Mucosa of stomach (tissue), 1 donor: ENCODE data around the gene ECT2.
"Not testable (repeated sequence)": the region's sequence is repeated elsewhere in the genome, so short reads cannot be mapped to it uniquely, and the experiment has no call there.

ENCODE experiments used
- H3K27me3 ChIP-seq: one replicate; pipeline ENCODE4 v1.7.0; 2013; ENCODE audit warnings: mild to moderate bottlenecking, low read length; ENCODE audit not compliant: control insufficient read depth, insufficient read depth
- H3K36me3 ChIP-seq: one replicate; pipeline ENCODE4 v1.7.0; 2013; ENCODE audit warnings: low read length; ENCODE audit not compliant: control insufficient read depth, insufficient read depth
- H3K4me1 ChIP-seq: one replicate; pipeline ENCODE4 v1.7.0; 2013; ENCODE audit warnings: mild to moderate bottlenecking, low read length; ENCODE audit not compliant: control insufficient read depth, insufficient read depth
- H3K4me3 ChIP-seq: one replicate; pipeline ENCODE4 v1.7.0; 2013; ENCODE audit warnings: low read length
- H3K9ac ChIP-seq: one replicate; pipeline ENCODE4 v1.7.0; 2013; ENCODE audit warnings: mild to moderate bottlenecking, low read length, moderate library complexity
- H3K9me3 ChIP-seq: one replicate; pipeline ENCODE4 v1.7.0; 2013; ENCODE audit warnings: mild to moderate bottlenecking, low read length, moderate library complexity; ENCODE audit not compliant: control insufficient read depth
- donor health status: Pancreatic carcinoma.

The ECT2 gene

GRCh38 chr3:172847292-172847691 lies 96.8 kb downstream of the ECT2 start:
- H3K9me3 ChIP-seq, result no peaks in the 10 kb centered on the region
- H3K36me3 ChIP-seq, result no peaks in the 10 kb centered on the region
- no peaks in the 10 kb centered on the region for H3K27me3 ChIP-seq
- no peak overlapping the region for H3K9ac ChIP-seq
- H3K4me3 ChIP-seq, result no peak overlapping the region
- H3K4me1 ChIP-seq, result peaks cover 7% of the 10 kb centered on the region

- Histone ChIP-seq H3K27me3 (no peaks in the 10 kb centered on the region), H3K9ac (no peak overlapping the region)
These were observed 98.4 kb downstream of the ECT2 start for GRCh38 chr3:172848910-172849309.

DNA sequence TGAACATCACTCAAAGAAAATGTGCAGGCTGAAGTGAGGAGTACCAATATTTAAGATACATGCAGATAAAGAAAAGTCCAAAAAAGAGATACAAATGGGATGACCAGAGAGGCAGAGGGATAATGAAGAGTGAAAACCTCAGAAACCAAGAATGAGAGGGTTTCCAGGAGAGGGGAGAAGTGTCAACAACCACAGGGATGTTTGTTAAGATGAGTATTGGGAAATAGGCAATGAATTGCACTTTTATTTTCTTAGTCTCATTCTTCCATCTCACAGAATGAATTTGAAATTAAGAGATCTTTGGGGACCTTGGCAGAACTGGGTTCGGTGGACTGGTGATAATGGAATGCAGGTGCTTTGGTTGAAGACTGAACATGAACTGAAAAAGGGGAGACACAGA lies 102.5 kb downstream of the ECT2 start:
- peaks cover 29% of the 10 kb centered on the region for H3K4me1 ChIP-seq
- H3K4me3 ChIP-seq, result no peak overlapping the region
- H3K36me3 ChIP-seq, result no peaks in the 10 kb centered on the region
- no peak overlapping the region for H3K9ac ChIP-seq
- H3K27me3 ChIP-seq, result no peaks in the 10 kb centered on the region
- no peaks in the 10 kb centered on the region for H3K9me3 ChIP-seq

More at GRCh38 chr3:172848910-172849309, 98.4 kb downstream of the ECT2 start:
- Histone ChIP-seq H3K9me3 (no peaks in the 10 kb centered on the region), H3K4me1 (peaks cover 7% of the 10 kb centered on the region), H3K36me3 (no peaks in the 10 kb centered on the region), H3K4me3 (no peak overlapping the region)

GRCh38 chr3:172853921-172854666 lies 103.6 kb downstream of the ECT2 start:
- Histone ChIP-seq H3K9ac (no peak overlapping the region), H3K27me3 (no peaks in the 10 kb centered on the region), H3K36me3 (no peaks in the 10 kb centered on the region), H3K9me3 (no peaks in the 10 kb centered on the region), H3K4me1 (peaks cover 28% of the 10 kb centered on the region), H3K4me3 (no peak overlapping the region)

GRCh38 chr3:172855037-172855436 lies 104.5 kb downstream of the ECT2 start:
- no peaks in the 10 kb centered on the region for H3K36me3 ChIP-seq
- peaks cover 23% of the 10 kb centered on the region for H3K4me1 ChIP-seq
- no peak overlapping the region for H3K9ac ChIP-seq
- no peaks in the 10 kb centered on the region for H3K9me3 ChIP-seq
- no peak overlapping the region for H3K4me3 ChIP-seq
- H3K27me3 ChIP-seq, result no peaks in the 10 kb centered on the region

DNA sequence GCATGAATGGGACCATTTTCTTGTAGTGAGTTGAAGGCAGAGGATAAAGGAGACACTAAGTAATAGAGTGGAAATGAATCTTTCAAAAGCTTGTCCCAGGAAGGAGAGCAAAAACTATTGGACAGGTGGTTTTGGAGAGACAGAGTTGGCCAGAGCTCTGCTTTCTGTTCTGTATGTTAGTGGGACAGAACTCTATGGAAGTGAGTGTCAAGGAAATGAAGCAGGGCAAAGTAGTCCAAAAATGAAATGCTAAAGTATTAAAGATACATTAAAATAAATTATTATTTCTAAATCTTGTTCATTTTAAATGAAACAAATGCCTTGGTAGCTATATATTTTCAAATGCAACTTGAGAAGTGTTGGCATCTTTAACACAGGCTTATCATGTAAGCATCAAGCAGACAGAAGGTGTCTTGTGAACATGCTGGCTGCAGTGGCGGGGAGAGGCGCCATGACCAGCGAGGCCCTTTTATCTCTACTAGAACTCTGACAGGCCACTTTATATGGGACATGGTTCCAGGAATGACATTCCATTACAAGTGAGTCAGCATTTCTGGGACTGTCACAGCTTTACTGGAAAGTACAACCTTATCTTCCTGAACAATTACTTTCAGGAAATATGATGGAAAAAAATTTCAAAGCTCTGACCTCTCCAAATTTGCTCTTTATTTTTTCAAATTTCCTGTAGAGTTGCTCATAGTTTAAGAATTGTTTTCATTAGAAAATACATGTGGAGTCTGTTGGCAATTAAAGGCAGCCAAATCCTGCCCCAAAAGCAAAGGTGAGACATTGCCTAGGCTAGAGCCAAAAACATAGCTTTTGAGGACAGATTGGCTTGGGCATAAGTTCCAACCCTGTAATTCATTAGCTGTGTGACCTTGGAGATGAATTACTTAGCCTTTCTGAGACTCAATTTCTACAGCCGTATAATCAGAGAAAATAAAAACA lies 106.5 kb downstream of the ECT2 start:
- no peak overlapping the region for H3K9ac ChIP-seq
- H3K27me3 ChIP-seq, result no peaks in the 10 kb centered on the region
- no peaks in the 10 kb centered on the region for H3K36me3 ChIP-seq
- H3K4me3 ChIP-seq, result no peak overlapping the region
- H3K4me1 ChIP-seq, result peaks cover 23% of the 10 kb centered on the region
- no peaks in the 10 kb centered on the region for H3K9me3 ChIP-seq

DNA sequence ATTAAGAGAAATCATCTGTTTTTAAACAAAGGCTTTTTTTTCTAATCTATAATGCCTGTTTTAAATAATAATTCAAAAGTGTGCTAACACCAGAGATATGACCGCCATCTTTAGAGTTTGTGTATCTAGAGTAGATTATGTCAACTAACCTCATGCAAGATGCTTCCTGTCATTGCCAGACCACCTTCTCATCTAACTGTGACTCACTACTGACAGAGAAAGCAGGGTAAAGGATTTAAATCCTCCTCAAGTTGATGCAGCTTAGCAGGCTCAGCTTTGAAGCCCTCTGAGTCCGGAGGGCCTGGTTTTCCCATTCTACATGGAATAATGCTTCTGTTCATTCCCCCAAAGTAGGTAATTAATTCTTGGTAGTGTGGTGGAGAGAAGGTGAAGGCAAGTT lies 108.5 kb downstream of the ECT2 start:
- H3K9ac ChIP-seq, result no peak overlapping the region
- H3K4me1 ChIP-seq, result peaks cover 22% of the 10 kb centered on the region
- no peaks in the 10 kb centered on the region for H3K36me3 ChIP-seq
- H3K9me3 ChIP-seq, result no peaks in the 10 kb centered on the region
- H3K4me3 ChIP-seq, result no peak overlapping the region
- no peaks in the 10 kb centered on the region for H3K27me3 ChIP-seq

DNA sequence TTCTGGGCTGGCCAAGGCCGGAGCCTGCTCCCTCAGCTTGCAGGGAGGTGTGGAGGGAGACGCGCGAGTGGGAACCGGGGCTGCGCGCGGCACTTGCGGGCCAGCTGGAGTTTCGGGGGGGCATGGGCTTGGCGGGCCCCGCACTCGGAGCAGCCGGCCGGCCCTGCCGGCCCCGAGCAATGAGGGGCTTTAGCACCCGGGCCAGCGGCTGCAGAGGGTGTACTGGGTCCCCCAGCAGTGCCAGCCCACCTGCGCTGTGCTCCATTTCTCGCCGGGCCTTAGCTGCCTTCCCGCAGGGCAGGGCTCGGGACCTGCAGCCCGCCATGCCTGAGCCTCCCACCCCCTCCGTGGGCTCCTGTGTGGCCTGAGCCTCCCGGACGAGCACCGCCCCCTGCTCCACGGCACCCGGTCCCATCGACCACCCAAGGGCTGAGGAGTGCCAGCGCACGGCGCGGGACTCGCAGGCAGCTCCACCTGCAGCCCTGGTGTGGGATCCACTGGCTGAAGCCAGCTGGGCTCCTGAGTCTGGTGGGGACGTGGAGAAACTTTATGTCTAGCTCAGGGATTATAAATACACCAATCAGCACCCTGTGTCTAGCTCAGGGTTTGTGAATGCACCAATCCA lies 116.3 kb downstream of the ECT2 start:
- H3K36me3 ChIP-seq, H3K4me3 ChIP-seq, H3K4me1 ChIP-seq, H3K27me3 ChIP-seq, H3K9me3 ChIP-seq, H3K9ac ChIP-seq: not testable (repeated sequence)

- Histone ChIP-seq H3K4me1 (peaks cover 9% of the 10 kb centered on the region), H3K36me3 (no peaks in the 10 kb centered on the region), H3K4me3 (no peak overlapping the region), H3K9ac (no peak overlapping the region), H3K27me3 (no peaks in the 10 kb centered on the region), H3K9me3 (no peaks in the 10 kb centered on the region)
These were observed 118.2 kb downstream of the ECT2 start for GRCh38 chr3:172868582-172869200.

DNA sequence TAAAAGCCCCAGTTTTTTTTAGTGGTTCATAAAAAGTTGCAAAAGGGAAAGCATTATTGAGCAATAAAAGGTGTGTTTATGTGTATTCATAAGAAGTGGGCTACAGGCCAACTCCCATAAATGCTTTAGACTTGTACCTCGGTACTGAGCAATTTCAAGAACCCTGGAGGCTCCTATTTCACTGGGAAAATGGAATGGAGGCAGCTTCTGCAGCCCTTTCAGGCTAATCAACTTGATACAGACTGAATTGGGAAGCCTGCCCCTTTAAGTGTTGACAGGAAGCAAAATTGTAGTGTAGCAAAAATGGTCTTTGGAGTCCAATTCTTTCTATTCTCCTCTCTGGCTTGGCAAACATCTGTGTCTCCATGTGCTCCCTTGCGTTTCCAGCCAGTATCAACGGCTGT lies 118.8 kb downstream of the ECT2 start:
- no peaks in the 10 kb centered on the region for H3K9me3 ChIP-seq
- H3K4me1 ChIP-seq, result peaks cover 9% of the 10 kb centered on the region
- H3K36me3 ChIP-seq, result no peaks in the 10 kb centered on the region
- no peaks in the 10 kb centered on the region for H3K27me3 ChIP-seq
- H3K4me3 ChIP-seq, result no peak overlapping the region
- H3K9ac ChIP-seq, result no peak overlapping the region

DNA sequence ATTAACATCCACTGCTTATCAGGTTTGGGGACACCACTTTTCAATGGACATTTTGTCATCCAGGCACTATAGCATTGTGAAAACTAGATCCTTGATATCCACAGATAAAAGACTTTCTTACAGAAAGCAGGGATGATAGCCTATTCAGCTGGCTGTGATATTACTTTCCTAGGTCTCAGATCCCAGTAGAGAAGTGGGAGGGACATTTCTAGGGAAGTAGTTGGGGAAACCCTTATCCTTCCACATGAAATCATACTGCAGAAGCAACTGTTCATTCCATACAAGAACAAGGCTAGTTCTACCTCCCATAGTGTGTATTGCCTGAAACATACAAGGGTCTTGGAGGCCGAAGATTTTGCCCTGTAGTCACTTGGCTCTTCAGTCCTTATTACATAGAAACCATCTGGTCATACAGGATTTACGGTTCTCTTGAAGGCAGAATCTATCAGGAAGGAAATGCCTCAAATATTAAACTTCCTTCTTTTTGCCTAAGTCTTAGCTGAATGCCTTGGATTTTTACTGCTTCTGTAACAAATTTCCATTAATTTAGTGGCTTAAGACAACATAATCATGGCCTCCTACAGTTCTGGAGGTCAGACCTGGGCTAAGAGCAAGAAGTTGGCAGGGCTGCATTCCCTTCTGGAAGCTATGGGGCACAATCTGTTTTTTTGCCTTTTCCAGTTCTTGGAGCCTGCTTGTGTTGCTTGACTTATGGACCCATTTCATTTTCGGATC lies 119.4 kb downstream of the ECT2 start:
- Histone ChIP-seq H3K4me1 (peaks cover 9% of the 10 kb centered on the region), H3K4me3 (no peak overlapping the region), H3K36me3 (no peaks in the 10 kb centered on the region), H3K9ac (no peak overlapping the region), H3K9me3 (no peaks in the 10 kb centered on the region), H3K27me3 (no peaks in the 10 kb centered on the region)
